Activated T-cell treated with anti-CD3 and anti-CD28 coated beads, Interleukin-2, amount 50 U/mL, for 24 hours (primary cell): ENCODE data around the gene ELMO3.

Source experiments
- DNase-seq: peaks from one replicate; pipeline ENCODE4 v3.0.0-alpha.2; 2020
- H3K27ac Mint-ChIP-seq: 2 replicates; pipeline ENCODE4 v1.8.0; 2020; ENCODE audit warnings: mild to moderate bottlenecking, mixed read lengths
- H3K27me3 Mint-ChIP-seq: 2 replicates; pipeline ENCODE4 v1.8.0; 2020; ENCODE audit warnings: mixed read lengths
- H3K36me3 Mint-ChIP-seq: 2 replicates; pipeline ENCODE4 v1.8.0; 2020; ENCODE audit warnings: low read depth, mixed read lengths
- H3K4me1 Mint-ChIP-seq: 2 replicates; pipeline ENCODE4 v1.8.0; 2020; ENCODE audit warnings: low read depth, mixed read lengths
- H3K4me3 Mint-ChIP-seq: 2 replicates; pipeline ENCODE4 v1.8.0; 2020; ENCODE audit warnings: mild to moderate bottlenecking, moderate library complexity, mixed read lengths
- H3K9me3 Mint-ChIP-seq: 2 replicates; pipeline ENCODE4 v1.8.0; 2020; ENCODE audit warnings: mixed read lengths

ELMO3 gene

GRCh38 chr16:67170168-67170948 is 28.6 kb upstream of the ELMO3 start, which contains the start of gene NOL3:
Gene NOL3, plus strand, starts transcription at chr16:67170538.
- Mint-ChIP-seq H3K27me3 (peaks cover 84% of the 10 kb centered on the region), H3K4me3 (peak within 1 kb of the TSS; percentile 66), H3K27ac (peak within 1 kb of the TSS; percentile 48), H3K36me3 (no peaks in the 10 kb centered on the region), H3K4me1 (peaks cover 31% of the 10 kb centered on the region), H3K9me3 (no peaks in the 10 kb centered on the region)
- DNase-seq: peak; percentile 59

- Mint-ChIP-seq H3K4me3 (peak overlapping the region; percentile 46), H3K4me1 (peaks cover 29% of the 10 kb centered on the region), H3K36me3 (no peaks in the 10 kb centered on the region), H3K27ac (no peak overlapping the region), H3K27me3 (peaks cover 86% of the 10 kb centered on the region), H3K9me3 (no peaks in the 10 kb centered on the region)
- DNase-seq: no peak
Measured at GRCh38 chr16:67170949-67171649, 27.8 kb upstream of the ELMO3 start.

GRCh38 chr16:67173323-67173722 is 25.6 kb upstream of the ELMO3 start:
- Mint-ChIP-seq H3K4me3 (peak overlapping the region; percentile 68), H3K27me3 (peaks cover 82% of the 10 kb centered on the region), H3K9me3 (no peaks in the 10 kb centered on the region), H3K27ac (no peak overlapping the region), H3K4me1 (peaks cover 33% of the 10 kb centered on the region), H3K36me3 (no peaks in the 10 kb centered on the region)
- no peak for DNase-seq

GRCh38 chr16:67173808-67174705 is 24.9 kb upstream of the ELMO3 start:
- peak; percentile 76 for DNase-seq
- Mint-ChIP-seq H3K9me3 (no peaks in the 10 kb centered on the region), H3K27me3 (peaks cover 81% of the 10 kb centered on the region), H3K27ac (no peak overlapping the region), H3K4me1 (peaks cover 39% of the 10 kb centered on the region), H3K36me3 (no peaks in the 10 kb centered on the region), H3K4me3 (peak overlapping the region; percentile 68)

- Mint-ChIP-seq H3K27ac (no peak overlapping the region), H3K27me3 (peaks cover 78% of the 10 kb centered on the region), H3K36me3 (no peaks in the 10 kb centered on the region), H3K4me3 (no peak overlapping the region), H3K4me1 (peaks cover 37% of the 10 kb centered on the region), H3K9me3 (no peaks in the 10 kb centered on the region)
- DNase-seq: no peak
Measured at GRCh38 chr16:67174706-67175231, 24.2 kb upstream of the ELMO3 start.

DNA sequence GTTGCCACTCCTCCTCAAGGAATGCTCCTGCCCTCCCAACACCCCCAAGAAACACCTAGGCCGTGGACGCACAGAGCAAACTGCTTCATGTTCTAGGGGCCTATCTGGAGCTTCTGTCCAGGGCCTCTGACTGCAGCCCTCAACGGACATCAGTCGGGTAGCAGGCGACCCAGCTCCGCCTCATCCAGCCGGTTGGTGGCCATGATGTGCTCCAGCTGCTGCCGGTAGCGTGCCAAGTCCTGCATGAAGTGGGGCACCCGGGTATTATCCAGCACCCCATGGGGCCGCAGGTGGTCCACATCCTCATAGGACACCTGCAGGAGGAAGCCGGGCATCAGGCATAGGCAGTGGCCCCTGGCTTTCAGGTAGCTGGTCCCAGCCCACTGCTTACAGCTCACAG is 22.3 kb upstream of the ELMO3 start:
- Mint-ChIP-seq H3K27me3 (peaks cover 63% of the 10 kb centered on the region), H3K4me1 (peaks cover 28% of the 10 kb centered on the region)

GRCh38 chr16:67177743-67178699 is 20.9 kb upstream of the ELMO3 start:
- peaks cover 52% of the 10 kb centered on the region for H3K27me3 Mint-ChIP-seq
- no peak overlapping the region for H3K27ac Mint-ChIP-seq

More for the DNA sequence above, 22.3 kb upstream of the ELMO3 start:
- DNase-seq: no peak
- no peak overlapping the region for H3K27ac Mint-ChIP-seq
- no peak overlapping the region for H3K4me3 Mint-ChIP-seq
- no peaks in the 10 kb centered on the region for H3K36me3 Mint-ChIP-seq
- H3K9me3 Mint-ChIP-seq: no peaks in the 10 kb centered on the region

DNA sequence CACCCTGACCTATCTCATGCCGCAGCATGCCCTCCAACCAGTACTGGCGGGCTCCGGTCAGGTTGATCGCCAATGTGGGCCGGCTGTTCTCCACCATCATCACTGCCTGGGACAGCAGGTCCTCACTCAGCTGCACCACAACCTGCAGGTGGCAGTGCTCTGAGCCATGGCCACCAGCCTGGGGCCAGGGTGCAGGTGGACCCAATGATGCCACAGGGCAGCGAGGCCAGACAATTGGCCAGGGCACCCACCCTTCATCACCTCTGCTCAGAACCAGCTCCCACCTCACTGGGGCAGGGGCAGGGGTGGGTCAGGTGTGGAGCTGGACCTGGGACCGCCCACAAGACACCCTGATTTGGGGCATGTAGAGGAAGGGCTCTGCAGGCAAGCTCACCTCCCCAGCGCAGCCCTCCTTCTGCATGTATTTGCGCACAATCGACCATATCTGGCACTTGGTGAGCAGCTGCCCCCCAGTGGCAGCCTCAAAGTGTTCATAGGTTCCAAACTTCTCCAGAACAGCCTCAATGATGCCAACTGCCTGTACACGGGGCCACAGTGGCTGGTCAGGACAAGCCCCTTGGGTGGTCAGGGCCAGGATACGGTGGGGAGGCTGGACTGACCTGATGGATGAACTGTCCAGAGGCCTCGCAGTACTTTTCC is 19.4 kb upstream of the ELMO3 start:
- H3K36me3 Mint-ChIP-seq: no peaks in the 10 kb centered on the region
- H3K27ac Mint-ChIP-seq: no peak overlapping the region
- no peak for DNase-seq
- no peaks in the 10 kb centered on the region for H3K9me3 Mint-ChIP-seq
- H3K27me3 Mint-ChIP-seq: peaks cover 41% of the 10 kb centered on the region
- peaks cover 16% of the 10 kb centered on the region for H3K4me1 Mint-ChIP-seq
- H3K4me3 Mint-ChIP-seq: no peak overlapping the region

More at GRCh38 chr16:67177743-67178699, 20.9 kb upstream of the ELMO3 start:
- Mint-ChIP-seq H3K4me1 (peaks cover 27% of the 10 kb centered on the region), H3K4me3 (peak overlapping the region; percentile 37), H3K36me3 (no peaks in the 10 kb centered on the region), H3K9me3 (no peaks in the 10 kb centered on the region)
- peak; percentile 66 for DNase-seq

DNA sequence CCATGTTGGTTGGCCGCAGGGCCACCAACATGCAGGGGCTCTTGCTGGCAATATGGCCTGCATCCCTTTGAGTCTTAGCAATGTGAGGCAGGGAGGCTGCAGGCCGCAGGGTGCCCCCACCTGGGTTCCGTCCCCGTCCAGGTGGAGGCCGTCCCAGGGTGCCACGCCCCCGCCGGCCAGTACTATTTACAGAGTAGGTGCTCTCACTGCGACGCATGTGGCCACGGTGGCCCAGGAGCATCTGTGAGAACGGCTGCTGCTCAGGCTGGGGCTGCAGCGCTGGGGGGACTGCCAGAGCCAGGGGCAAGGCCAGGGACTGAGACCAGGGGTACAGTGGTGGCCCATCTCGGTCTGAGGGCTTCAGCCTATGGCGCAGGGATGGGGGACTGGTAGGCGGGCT is 18.8 kb upstream of the ELMO3 start:
- no peaks in the 10 kb centered on the region for H3K9me3 Mint-ChIP-seq
- no peak overlapping the region for H3K27ac Mint-ChIP-seq
- H3K36me3 Mint-ChIP-seq: no peaks in the 10 kb centered on the region
- no peak for DNase-seq
- peaks cover 22% of the 10 kb centered on the region for H3K4me1 Mint-ChIP-seq
- no peak overlapping the region for H3K4me3 Mint-ChIP-seq
- H3K27me3 Mint-ChIP-seq: peaks cover 45% of the 10 kb centered on the region

- H3K4me1 Mint-ChIP-seq: peaks cover 28% of the 10 kb centered on the region
- H3K9me3 Mint-ChIP-seq: no peaks in the 10 kb centered on the region
- H3K27me3 Mint-ChIP-seq: peaks cover 38% of the 10 kb centered on the region
- H3K4me3 Mint-ChIP-seq: no peak overlapping the region
- DNase-seq: no peak
- no peaks in the 10 kb centered on the region for H3K36me3 Mint-ChIP-seq
- H3K27ac Mint-ChIP-seq: no peak overlapping the region
Measured at GRCh38 chr16:67181346-67181745, 17.6 kb upstream of the ELMO3 start.

DNA sequence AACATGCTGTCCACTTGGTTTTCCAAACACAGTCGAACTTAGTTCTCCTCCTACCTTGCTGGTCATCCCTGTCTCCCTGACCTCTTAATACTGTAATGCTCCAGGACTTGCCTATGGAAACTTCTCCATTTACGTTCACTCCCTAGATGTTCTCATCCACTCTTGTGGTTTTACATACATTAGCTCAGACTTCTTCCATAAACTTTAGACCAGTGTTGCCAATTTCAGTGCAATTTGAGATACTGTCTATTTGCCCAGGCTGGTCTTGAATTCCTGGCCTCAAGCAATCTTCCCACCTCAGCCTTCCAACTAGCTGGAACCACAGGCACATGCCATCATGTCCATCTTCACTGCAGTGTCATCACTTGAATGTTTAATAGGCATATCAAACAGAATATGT is 16.6 kb upstream of the ELMO3 start:
- H3K36me3 Mint-ChIP-seq: no peaks in the 10 kb centered on the region
- H3K4me3 Mint-ChIP-seq: no peak overlapping the region
- peaks cover 28% of the 10 kb centered on the region for H3K4me1 Mint-ChIP-seq
- H3K27ac Mint-ChIP-seq: no peak overlapping the region
- peaks cover 38% of the 10 kb centered on the region for H3K27me3 Mint-ChIP-seq
- DNase-seq: no peak
- no peaks in the 10 kb centered on the region for H3K9me3 Mint-ChIP-seq

- Mint-ChIP-seq H3K9me3 (no peaks in the 10 kb centered on the region), H3K4me3 (no peak overlapping the region), H3K4me1 (peaks cover 20% of the 10 kb centered on the region), H3K27me3 (peaks cover 29% of the 10 kb centered on the region), H3K36me3 (no peaks in the 10 kb centered on the region), H3K27ac (no peak overlapping the region)
- no peak for DNase-seq
Measured at GRCh38 chr16:67183284-67183626, 15.7 kb upstream of the ELMO3 start.
